Measurements from ENCODE around the gene PKD1L1.

GRCh38 chr7:47839381-47839780, 108.9 kb downstream of the PKD1L1 start:
- TF ChIP-seq CTCF (IDR thresholded peaks at IDR 0.05) (no peak), ZFX (IDR thresholded peaks at IDR 0.05; ENCODE audit: borderline replicate concordance) (no peak)

Data from 22Rv1 (cell line).